MM.1S (cell line): ENCODE data around the gene TFR2.

Source experiments
- DNase-seq: peaks from one replicate; pipeline ENCODE4 v3.0.0-alpha.2; 2015
- H2AFZ ChIP-seq: fragments of 300-600 bp; sonication (generic); 2 replicates; pipeline ENCODE4 v1.6.0; 2016; ENCODE audit warnings: antibody characterized with exemption, low read length
- H3F3A ChIP-seq: fragments of 300-600 bp; sonication (generic); 2 replicates; pipeline ENCODE4 v1.6.1; 2016; ENCODE audit warnings: mild to moderate bottlenecking, antibody characterized with exemption, low read length, moderate library complexity, mixed read lengths; ENCODE audit not compliant: insufficient read depth
- H3K27ac ChIP-seq: fragments of 300-600 bp; sonication (generic); 2 replicates; pipeline ENCODE4 v1.5.1; 2016; ENCODE audit warnings: mild to moderate bottlenecking, low read length
- H3K27me3 ChIP-seq: fragments of 300-600 bp; sonication (generic); replicated peaks from 2 replicates; pipeline ENCODE4 v1.6.0; 2016; ENCODE audit warnings: low read length; ENCODE audit not compliant: insufficient read depth
- H3K36me3 ChIP-seq: fragments of 300-600 bp; sonication (generic); replicated peaks from 2 replicates; pipeline ENCODE4 v1.6.1; 2016; ENCODE audit warnings: mild to moderate bottlenecking, low read length, mixed read lengths; ENCODE audit not compliant: insufficient read depth
- H3K4me1 ChIP-seq: fragments of 300-600 bp; sonication (generic); 2 replicates; pipeline ENCODE4 v1.6.1; 2016; ENCODE audit warnings: low read length, mixed read lengths
- H3K4me2 ChIP-seq: fragments of 300-600 bp; sonication (generic); 2 replicates; pipeline ENCODE4 v1.6.0; 2016; ENCODE audit warnings: low read depth, low read length
- H3K4me3 ChIP-seq: fragments of 300-600 bp; sonication (generic); 2 replicates; pipeline ENCODE4 v1.5.1; 2016; ENCODE audit warnings: low read length, mixed read lengths
- H3K79me2 ChIP-seq: fragments of 300-600 bp; sonication (generic); 2 replicates; pipeline ENCODE4 v1.6.1; 2016; ENCODE audit warnings: mixed run types, low read length, mixed read lengths
- H3K9ac ChIP-seq: fragments of 300-600 bp; sonication (generic); 2 replicates; pipeline ENCODE4 v1.6.1; 2016; ENCODE audit warnings: low read length, mixed read lengths
- H3K9me2 ChIP-seq: fragments of 300-600 bp; sonication (generic); replicated peaks from 2 replicates; pipeline ENCODE4 v1.6.1; 2016; ENCODE audit warnings: mild to moderate bottlenecking, low read length, mixed read lengths; ENCODE audit not compliant: insufficient read depth
- H3K9me3 ChIP-seq: fragments of 300-600 bp; sonication (generic); replicated peaks from 2 replicates; pipeline ENCODE4 v1.6.1; 2016; ENCODE audit warnings: mild to moderate bottlenecking, low read length, mixed read lengths; ENCODE audit not compliant: insufficient read depth
- H4K20me1 ChIP-seq: fragments of 300-600 bp; sonication (generic); 2 replicates; pipeline ENCODE4 v1.6.1; 2016; ENCODE audit warnings: mild to moderate bottlenecking, low read length, moderate library complexity, mixed read lengths; ENCODE audit not compliant: insufficient read depth
- CTCF ChIP-seq: fragments of 300-600 bp; sonication (generic); IDR thresholded peaks from 2 replicates; pipeline ENCODE4 v1.5.1; 2016; ENCODE audit warnings: antibody characterized with exemption, low read length, mixed read lengths
- EZH2 ChIP-seq: fragments of 300-600 bp; sonication (generic); optimal IDR thresholded peaks from 2 replicates; pipeline ENCODE3; 2017; ENCODE audit warnings: low read depth, mild to moderate bottlenecking, antibody characterized with exemption, low read length, mixed read lengths
- EZH2phosphoT487 ChIP-seq: fragments of 300-600 bp; sonication (generic); IDR thresholded peaks from 2 replicates; pipeline ENCODE4 v1.6.1; 2018; ENCODE audit warnings: antibody characterized with exemption, low read length

Gene TFR2

GRCh38 chr7:100686201-100686821 lies 45.0 kb upstream of the TFR2 start:
- no peaks in the 10 kb centered on the region for H3K9me2 ChIP-seq
- no peaks in the 10 kb centered on the region for H3K4me1 ChIP-seq
- no peak overlapping the region for H2AFZ ChIP-seq
- peaks cover 4% of the 10 kb centered on the region; the same call in 1 of the 2 replicates for H4K20me1 ChIP-seq
- no peak for DNase-seq
- H3K27me3 ChIP-seq = no peaks in the 10 kb centered on the region
- no peaks in the 10 kb centered on the region for H3K9me3 ChIP-seq
- no peak overlapping the region for H3K4me3 ChIP-seq
- H3K36me3 ChIP-seq = 0 out of 2 replicates have a peak, but pooled peaks cover 3% of the 10 kb centered on the region
- H3K79me2 ChIP-seq = peaks cover 30% of the 10 kb centered on the region
- H3F3A ChIP-seq = no peaks in the 10 kb centered on the region
- H3K27ac ChIP-seq = no peak overlapping the region
- TF ChIP-seq EZH2phosphoT487 (no peak), EZH2 (no peak), CTCF (no peak)
- H3K4me2 ChIP-seq = no peak overlapping the region
- no peak overlapping the region for H3K9ac ChIP-seq

- Histone ChIP-seq H3K9ac (no peak overlapping the region), H3K36me3 (0 out of 2 replicates have a peak, but pooled peaks cover 3% of the 10 kb centered on the region), H3K4me2 (no peak overlapping the region), H4K20me1 (no peaks in the 10 kb centered on the region), H3K4me3 (no peak overlapping the region), H2AFZ (no peak overlapping the region), H3K9me2 (no peaks in the 10 kb centered on the region), H3K9me3 (no peaks in the 10 kb centered on the region), H3K27ac (no peak overlapping the region), H3K79me2 (peaks cover 24% of the 10 kb centered on the region), H3K4me1 (no peaks in the 10 kb centered on the region), H3F3A (0 out of 2 replicates have a peak, but pooled peaks cover 3% of the 10 kb centered on the region), H3K27me3 (no peaks in the 10 kb centered on the region)
- TF ChIP-seq CTCF = no peak
- no peak for TF ChIP-seq EZH2
- no peak for TF ChIP-seq EZH2phosphoT487
- DNase-seq = no peak
Observed at GRCh38 chr7:100685631-100686145, 44.3 kb upstream of the TFR2 start.

- H4K20me1 ChIP-seq = no peaks in the 10 kb centered on the region
Observed at GRCh38 chr7:100685049-100685605, 43.8 kb upstream of the TFR2 start.

More at GRCh38 chr7:100685049-100685605, 43.8 kb upstream of the TFR2 start:
- Histone ChIP-seq H2AFZ (no peak overlapping the region), H3K27ac (no peak overlapping the region), H3K4me2 (no peak overlapping the region), H3K9me3 (no peaks in the 10 kb centered on the region), H3K79me2 (peaks cover 21% of the 10 kb centered on the region), H3K4me1 (no peaks in the 10 kb centered on the region), H3K27me3 (no peaks in the 10 kb centered on the region), H3K4me3 (no peak overlapping the region), H3K9ac (no peak overlapping the region), H3F3A (peaks cover 8% of the 10 kb centered on the region; the same call in 1 of the 2 replicates), H3K9me2 (no peaks in the 10 kb centered on the region), H3K36me3 (0 out of 2 replicates have a peak, but pooled peaks cover 3% of the 10 kb centered on the region)
- TF ChIP-seq CTCF = no peak
- DNase-seq = no peak
